IMR-90 (cell line): ENCODE measurements around the gene MICAL2. TPM values are rescaled to one million over a fixed set of nuclear protein-coding genes. Genes with fewer than 3 reads are reported as not detected.

ENCODE experiments used
- ATAC-seq: fragments of 200-7000 bp; cut with Tn5 transposase; 2 replicates; pipeline ENCODE4 v1.9.1; 2020; ENCODE audit warnings: low read depth, mild to moderate bottlenecking, moderate library complexity
- BruUV-seq: library from RNA; stranded (reverse); fragments of 400-500 nt; replicated peaks from 2 replicates; lab custom pipeline; 2021; lab: Mats Ljungman, UMichigan
- CTCF ChIA-PET: fragments of 300-600 bp; formaldehyde crosslinking; extraction: SDS; loops from one replicate; lab custom pipeline; 2021; ENCODE audit warnings: antibody characterized with exemption; lab: Yijun Ruan, JAX
- POLR2A ChIA-PET: fragments of 300-600 bp; sonication (Branson Sonifier 250); formaldehyde crosslinking; loops from one replicate; lab custom pipeline; 2022; ENCODE audit warnings: antibody characterized with exemption; ENCODE audit not compliant: unreplicated experiment; lab: Charles Lee
- DNase-seq: peaks from one replicate; pipeline ENCODE4 v3.0.0; 2013
- H2AFZ ChIP-seq: replicated peaks from 2 replicates; pipeline ENCODE3; 2013; ENCODE audit warnings: low read length, mild to moderate bottlenecking; ENCODE audit not compliant: poor library complexity
- H2AK5ac ChIP-seq: 2 replicates; pipeline ENCODE4 v1.6.1; 2013; ENCODE audit warnings: low read depth, low read length, inconsistent platforms
- H2AK9ac ChIP-seq: replicated peaks from 2 replicates; pipeline ENCODE3; 2013; ENCODE audit warnings: mild to moderate bottlenecking, low read depth, low read length, moderate library complexity; ENCODE audit not compliant: poor library complexity
- H2BK120ac ChIP-seq: 2 replicates; pipeline ENCODE4 v1.6.1; 2013; ENCODE audit warnings: low read depth, low read length, inconsistent platforms
- H2BK15ac ChIP-seq: 3 replicates; pipeline ENCODE4 v1.6.1; 2013; ENCODE audit warnings: low read depth, low read length, inconsistent platforms
- H2BK20ac ChIP-seq: 2 replicates; pipeline ENCODE4 v1.6.1; 2013; ENCODE audit warnings: low read depth, mild to moderate bottlenecking, inconsistent platforms, low read length, moderate library complexity
- H2BK5ac ChIP-seq: 2 replicates; pipeline ENCODE4 v1.6.1; 2013; ENCODE audit warnings: mild to moderate bottlenecking, low read depth, low read length, inconsistent platforms; ENCODE audit not compliant: poor library complexity, severe bottlenecking
- H3K14ac ChIP-seq: replicated peaks from 2 replicates; pipeline ENCODE4 v1.6.1; 2013; ENCODE audit warnings: low read depth, low read length, inconsistent platforms
- H3K18ac ChIP-seq: 2 replicates; pipeline ENCODE4 v1.6.1; 2013; ENCODE audit warnings: low read depth, low read length, control low read depth
- H3K23ac ChIP-seq: 2 replicates; pipeline ENCODE4 v1.6.1; 2013; ENCODE audit warnings: low read depth, low read length, inconsistent platforms
- H3K27ac ChIP-seq: 2 replicates; pipeline ENCODE4 v1.5.1; 2013; ENCODE audit warnings: mild to moderate bottlenecking, control low read depth, low read length; ENCODE audit not compliant: insufficient read depth
- H3K27me3 ChIP-seq: 2 replicates; pipeline ENCODE4 v1.6.1; 2013; ENCODE audit warnings: low read length; ENCODE audit not compliant: control insufficient read depth, insufficient read depth
- H3K36me3 ChIP-seq: 2 replicates; pipeline ENCODE4 v1.6.1; 2013; ENCODE audit warnings: low read length, mixed read lengths; ENCODE audit not compliant: control insufficient read depth, insufficient read depth
- H3K4ac ChIP-seq: 2 replicates; pipeline ENCODE4 v1.6.1; 2013; ENCODE audit warnings: low read depth, low read length, inconsistent platforms
- H3K4me1 ChIP-seq: 2 replicates; pipeline ENCODE4 v1.6.1; 2013; ENCODE audit warnings: low read length, mixed read lengths; ENCODE audit not compliant: control insufficient read depth, insufficient read depth
- H3K4me2 ChIP-seq: 2 replicates; pipeline ENCODE4 v1.6.1; 2013; ENCODE audit warnings: low read depth, mild to moderate bottlenecking, control low read depth, low read length, moderate library complexity
- H3K4me3 ChIP-seq: 2 replicates; pipeline ENCODE4 v1.5.1; 2013; ENCODE audit warnings: low read depth, mild to moderate bottlenecking, control low read depth, low read length, moderate library complexity; ENCODE audit not compliant: insufficient read depth
- H3K56ac ChIP-seq: 2 replicates; pipeline ENCODE4 v1.6.1; 2013; ENCODE audit warnings: low read length, inconsistent platforms; ENCODE audit not compliant: insufficient read depth; ENCODE audit errors: extremely low read depth
- H3K79me1 ChIP-seq, 2 experiments: 2 replicates each; pipeline ENCODE4 v1.6.1; 2013; ENCODE audit warnings: low read length in 2 of 2, inconsistent platforms in 1 of 2, low read depth in 1 of 2
- H3K9ac ChIP-seq: 2 replicates; pipeline ENCODE4 v1.6.1; 2013; ENCODE audit warnings: low read depth, low read length, control low read depth
- H3K9me1 ChIP-seq: 2 replicates; pipeline ENCODE4 v1.6.1; 2013; ENCODE audit warnings: low read length, inconsistent platforms; ENCODE audit not compliant: insufficient read depth
- H3K9me3 ChIP-seq: 2 replicates; pipeline ENCODE4 v1.6.1; 2013; ENCODE audit warnings: low read length; ENCODE audit not compliant: control insufficient read depth, insufficient read depth
- H4K20me1 ChIP-seq: 2 replicates; pipeline ENCODE4 v1.6.1; 2013; ENCODE audit warnings: low read length, inconsistent platforms; ENCODE audit not compliant: insufficient read depth
- H4K5ac ChIP-seq: 2 replicates; pipeline ENCODE4 v1.6.1; 2013; ENCODE audit warnings: mild to moderate bottlenecking, low read depth, low read length, control low read depth
- H4K8ac ChIP-seq, 2 experiments: 2 replicates each; pipeline ENCODE4 v1.6.1; 2013; ENCODE audit warnings: low read depth in 2 of 2, low read length in 2 of 2, control low read depth in 1 of 2, inconsistent platforms in 1 of 2
- H4K91ac ChIP-seq: 2 replicates; pipeline ENCODE4 v1.6.1; 2013; ENCODE audit warnings: low read depth, low read length, inconsistent platforms; ENCODE audit not compliant: insufficient read depth
- BHLHE40 ChIP-seq: fragments of 150-350 bp; IDR thresholded peaks from 2 replicates; pipeline ENCODE4 v1.6.1; 2016; ENCODE audit warnings: mild to moderate bottlenecking, low read depth, low read length
- FOS ChIP-seq: fragments of 150-350 bp; IDR thresholded peaks from 2 replicates; pipeline ENCODE4 v1.6.1; 2016; ENCODE audit warnings: low read depth, low read length
- MAFK ChIP-seq: IDR thresholded peaks from 2 replicates; pipeline ENCODE4 v1.6.1; 2012; ENCODE audit warnings: low read depth, low read length, improper control_type of control experiment
- MXI1 ChIP-seq: IDR thresholded peaks from 2 replicates; pipeline ENCODE4 v1.6.1; 2012; ENCODE audit warnings: low read depth, mild to moderate bottlenecking, low read length, moderate library complexity, borderline replicate concordance
- NFE2L2 ChIP-seq: fragments of 150-350 bp; IDR thresholded peaks from 2 replicates; pipeline ENCODE4 v1.6.1; 2016; ENCODE audit warnings: low read depth, mild to moderate bottlenecking, low read length
- POLR2A ChIP-seq: IDR thresholded peaks from 2 replicates; pipeline ENCODE4 v1.6.1; 2012; ENCODE audit warnings: mild to moderate bottlenecking, low read depth, low read length
- SMC3 ChIP-seq: fragments of 150-350 bp; IDR thresholded peaks from 2 replicates; pipeline ENCODE4 v1.6.1; 2016; ENCODE audit warnings: low read depth, mild to moderate bottlenecking, antibody characterized with exemption, low read length, moderate library complexity
- WGBS, 2 experiments: methylation state at CpG; one replicate each; pipeline versions ENCODE4 v1.1.5 to v1.1.7; 2013; ENCODE audit warnings: missing lambda C conversion rate in 2 of 2; ENCODE audit not compliant: insufficient read length in 1 of 2; ENCODE audit errors: extremely low coverage in 2 of 2; 5-methylcytosine and 5-hydroxymethylcytosine counted together
- dilution Hi-C: fragments of 300-500 bp; cut with HindIII; formaldehyde crosslinking; loops from one replicate; pipeline ENCODE4 v1.14.3; 2018; ENCODE audit warnings: low sequenced_read_pairs; ENCODE audit not compliant: unreplicated experiment
- in situ Hi-C: fragments of 300-500 bp; cut with MboI; formaldehyde crosslinking; loops from 3 replicates; pipeline ENCODE4 v1.14.3; 2019; ENCODE audit warnings: low sequenced_read_pairs, inconsistent platforms, mixed read lengths
- intact Hi-C: fragments of 100-400 bp; cut with micrococcal nuclease; formaldehyde crosslinking; loops from 2 replicates; pipeline ENCODE4 v1.10.0; 2022
- polyA plus RNA-seq, 3 experiments: library from polyadenylated mRNA; depleted of rRNA; stranded (reverse); fragments of >200 nt; gene quantifications; 2 replicates each; pipeline ENCODE4 v1.2.3, GENCODE V29; 2012; ENCODE audit warnings: low replicate concordance in 1 of 3
- total RNA-seq: library from RNA; depleted of rRNA; stranded (reverse); fragments of >200 nt; gene quantifications from 2 replicates; pipeline ENCODE4 v1.2.3, GENCODE V29; 2012

MICAL2 gene
- total and polyA plus RNA-seq, 2 of the 4 experiments (the other 2 are of a cell fraction): 170 to 336 TPM

DNA sequence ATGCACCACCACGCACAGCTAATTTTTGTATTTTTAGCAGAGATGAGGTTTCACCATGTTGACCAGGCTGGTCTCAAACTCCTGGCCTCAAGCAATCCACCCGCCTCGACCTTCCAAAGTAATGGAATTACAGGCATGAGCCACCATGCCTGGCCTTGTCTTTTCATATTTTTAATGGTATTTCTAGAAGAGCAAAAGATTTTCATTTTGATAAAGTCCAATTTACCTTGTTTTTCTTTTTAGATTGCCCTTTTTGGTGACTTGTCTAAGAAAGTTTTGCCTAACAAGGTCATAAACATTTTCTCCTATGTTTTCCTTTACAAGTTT lies 45.5 kb upstream of the MICAL2 start:
- Histone ChIP-seq H3K4me1 (peaks cover 17% of the 10 kb centered on the region), H3K9ac (no peak overlapping the region), H2AK5ac (no peak overlapping the region), H3K18ac (no peak overlapping the region; the same call in 1 of the 2 replicates), H3K56ac (no peak overlapping the region), H3K27me3 (no peaks in the 10 kb centered on the region), H3K9me1 (peaks cover 9% of the 10 kb centered on the region), H3K9me3 (no peaks in the 10 kb centered on the region; the same call in 1 of the 2 replicates), H2AFZ (no peak overlapping the region), H3K79me1 (peaks cover 0 to 17% of the 10 kb centered on the region in 2 experiments; a peak in 1 of 4 replicates), H2BK120ac (peak overlapping the region; percentile 83; the same call in 1 of the 2 replicates), H3K4me3 (no peak overlapping the region), H3K4me2 (no peak overlapping the region), H4K91ac (no peak overlapping the region), H2BK20ac (peak overlapping the region; percentile 9; the same call in 1 of the 2 replicates), H3K14ac (no peak overlapping the region), H3K4ac (peak overlapping the region; percentile 70; the same call in 1 of the 2 replicates), H2AK9ac (no peak overlapping the region), H3K27ac (no peak overlapping the region), H3K36me3 (no peaks in the 10 kb centered on the region), H3K23ac (no peak overlapping the region), H4K8ac (no peak overlapping the region), H4K20me1 (no peaks in the 10 kb centered on the region), H4K5ac (no peak overlapping the region), H2BK15ac (0 out of 3 replicates have a peak overlapping the region, but pooled peaks have one; percentile 71), H2BK5ac (peak overlapping the region; percentile 29)
- no TSS peak for BruUV-seq
- DNase-seq (no peak), ATAC-seq (no peak)
- dilution Hi-C loops: no loop called here
- WGBS, 2 experiments: no CpG with 5 or more reads among the region's 3 CpGs
- CTCF ChIA-PET: no interaction called here
- TF ChIP-seq NFE2L2 (no peak), MXI1 (no peak), POLR2A (no peak), SMC3 (no peak), FOS (no peak), BHLHE40 (no peak), MAFK (no peak)
- in situ Hi-C loops: no loop called here
- intact Hi-C loops: no loop called here
- POLR2A ChIA-PET: no interaction called here
